ENCODE results near the gene INSYN1.

Gene INSYN1

GRCh38 chr15:73755946-73756345 lies 2.8 kb upstream of the INSYN1 start:
- no peak for TF ChIP-seq EZH2phosphoT487 (IDR thresholded peaks at IDR 0.05; ENCODE audit: borderline replicate concordance, low read length)
- no peak for TF ChIP-seq CTCF (IDR thresholded peaks at IDR 0.05; ENCODE audit: low read depth, low read length, poor library complexity, severe bottlenecking)
- Histone ChIP-seq H4K20me1 (ENCODE audit: control insufficient read depth, insufficient read depth, low read depth, low read length) (no peaks in the 10 kb centered on the region), H3K79me2 (ENCODE audit: control insufficient read depth, low read length) (no peaks in the 10 kb centered on the region), H3K4me1 (ENCODE audit: control insufficient read depth, low read length) (no peaks in the 10 kb centered on the region), H3K9me2 (replicated peaks; ENCODE audit: control insufficient read depth, low read length) (no peaks in the 10 kb centered on the region), H3K27ac (ENCODE audit: low read depth, low read length) (no peak overlapping the region), H3K27me3 (ENCODE audit: control insufficient read depth, low read length) (peaks cover 8% of the 10 kb centered on the region; the same call in 1 of the 2 replicates), H3K9me3 (ENCODE audit: control insufficient read depth, insufficient read depth, low read length) (no peaks in the 10 kb centered on the region), H3K36me3 (ENCODE audit: control insufficient read depth, low read length) (no peaks in the 10 kb centered on the region), H3K4me3 (ENCODE audit: low read length) (no peak overlapping the region), H3F3A (ENCODE audit: control insufficient read depth, insufficient read depth) (no peaks in the 10 kb centered on the region), H3K4me2 (ENCODE audit: low read length) (no peak overlapping the region)

- H3K27ac ChIP-seq (ENCODE audit: low read depth, low read length) = no peak overlapping the region
- H3K9me2 ChIP-seq (replicated peaks; ENCODE audit: control insufficient read depth, low read length) = no peaks in the 10 kb centered on the region
- H3K36me3 ChIP-seq (ENCODE audit: control insufficient read depth, low read length) = no peaks in the 10 kb centered on the region
- TF ChIP-seq CTCF (IDR thresholded peaks at IDR 0.05; ENCODE audit: low read depth, low read length, poor library complexity, severe bottlenecking) = no peak
- TF ChIP-seq EZH2phosphoT487 (IDR thresholded peaks at IDR 0.05; ENCODE audit: borderline replicate concordance, low read length) = no peak
- H3K4me1 ChIP-seq (ENCODE audit: control insufficient read depth, low read length) = no peaks in the 10 kb centered on the region
- H3K79me2 ChIP-seq (ENCODE audit: control insufficient read depth, low read length) = no peaks in the 10 kb centered on the region
- H3K9me3 ChIP-seq (ENCODE audit: control insufficient read depth, insufficient read depth, low read length) = no peaks in the 10 kb centered on the region
- H3K27me3 ChIP-seq (ENCODE audit: control insufficient read depth, low read length) = peaks cover 8% of the 10 kb centered on the region; the same call in 1 of the 2 replicates
- no peaks in the 10 kb centered on the region for H4K20me1 ChIP-seq (ENCODE audit: control insufficient read depth, insufficient read depth, low read depth, low read length)
- no peak overlapping the region for H3K4me3 ChIP-seq (ENCODE audit: low read length)
- no peak overlapping the region for H3K4me2 ChIP-seq (ENCODE audit: low read length)
- no peaks in the 10 kb centered on the region for H3F3A ChIP-seq (ENCODE audit: control insufficient read depth, insufficient read depth)
Measured at GRCh38 chr15:73755481-73755880, 2.3 kb upstream of the INSYN1 start.

GRCh38 chr15:73754461-73754860 lies 1.3 kb upstream of the INSYN1 start:
- Histone ChIP-seq H3K9me2 (replicated peaks; ENCODE audit: control insufficient read depth, low read length) (no peaks in the 10 kb centered on the region), H3K36me3 (ENCODE audit: control insufficient read depth, low read length) (no peaks in the 10 kb centered on the region), H3F3A (ENCODE audit: control insufficient read depth, insufficient read depth) (no peaks in the 10 kb centered on the region), H3K4me1 (ENCODE audit: control insufficient read depth, low read length) (no peaks in the 10 kb centered on the region), H3K4me2 (ENCODE audit: low read length) (no peak overlapping the region), H3K9me3 (ENCODE audit: control insufficient read depth, insufficient read depth, low read length) (no peaks in the 10 kb centered on the region), H3K27me3 (ENCODE audit: control insufficient read depth, low read length) (peaks cover 8% of the 10 kb centered on the region; the same call in 1 of the 2 replicates), H3K79me2 (ENCODE audit: control insufficient read depth, low read length) (no peaks in the 10 kb centered on the region), H3K27ac (ENCODE audit: low read depth, low read length) (no peak overlapping the region), H4K20me1 (ENCODE audit: control insufficient read depth, insufficient read depth, low read depth, low read length) (no peaks in the 10 kb centered on the region), H3K4me3 (ENCODE audit: low read length) (no peak overlapping the region)
- TF ChIP-seq EZH2phosphoT487 (IDR thresholded peaks at IDR 0.05; ENCODE audit: borderline replicate concordance, low read length) (no peak), CTCF (IDR thresholded peaks at IDR 0.05; ENCODE audit: low read depth, low read length, poor library complexity, severe bottlenecking) (no peak)

GRCh38 chr15:73752806-73753193 lies 351 bp downstream of the INSYN1 start:
- Histone ChIP-seq H3K27me3 (ENCODE audit: control insufficient read depth, low read length) (no peaks in the 10 kb centered on the region), H3K27ac (ENCODE audit: low read depth, low read length) (no peak overlapping the region), H3K36me3 (ENCODE audit: control insufficient read depth, low read length) (no peaks in the 10 kb centered on the region)

More at GRCh38 chr15:73752806-73753193, 351 bp downstream of the INSYN1 start:
- Histone ChIP-seq H4K20me1 (ENCODE audit: control insufficient read depth, insufficient read depth, low read depth, low read length) (no peaks in the 10 kb centered on the region), H3K79me2 (ENCODE audit: control insufficient read depth, low read length) (no peaks in the 10 kb centered on the region), H3K4me1 (ENCODE audit: control insufficient read depth, low read length) (no peaks in the 10 kb centered on the region), H3K4me2 (ENCODE audit: low read length) (no peak overlapping the region), H3K9me2 (replicated peaks; ENCODE audit: control insufficient read depth, low read length) (no peaks in the 10 kb centered on the region), H3K9me3 (ENCODE audit: control insufficient read depth, insufficient read depth, low read length) (no peaks in the 10 kb centered on the region), H3F3A (ENCODE audit: control insufficient read depth, insufficient read depth) (no peaks in the 10 kb centered on the region), H3K4me3 (ENCODE audit: low read length) (no peak overlapping the region)
- TF ChIP-seq CTCF (IDR thresholded peaks at IDR 0.05; ENCODE audit: low read depth, low read length, poor library complexity, severe bottlenecking) (no peak), EZH2phosphoT487 (IDR thresholded peaks at IDR 0.05; ENCODE audit: borderline replicate concordance, low read length) (no peak)
